CD14-positive monocyte (primary cell): ENCODE measurements around the gene LYSMD4. TPM values are rescaled to one million over a fixed set of nuclear protein-coding genes. Genes with fewer than 3 reads are reported as not detected.

Experiments used
- DNase-seq, 3 donors: peaks; one replicate each; pipeline ENCODE4 v3.0.0-alpha.2; 2011 to 2022
- H2AFZ ChIP-seq: 2 replicates; pipeline ENCODE4 v1.6.0; 2012; ENCODE audit warnings: mild to moderate bottlenecking, low read depth, low read length, inconsistent platforms; ENCODE audit not compliant: insufficient read depth, poor library complexity, severe bottlenecking
- H3K27ac ChIP-seq, 2 donors: 1 replicate in 1 of 2; 2 replicates in 1 of 2; pipeline ENCODE4 v1.5.1; 2012 to 2013; ENCODE audit warnings: low read length in 2 of 2, control low read depth in 1 of 2, inconsistent platforms in 1 of 2, low read depth in 1 of 2, mild to moderate bottlenecking in 1 of 2
- H3K27me3 ChIP-seq, 2 donors: one replicate each; pipeline versions ENCODE4 v1.6.0 to v1.6.1; 2011 to 2013; ENCODE audit warnings: low read length in 2 of 2; ENCODE audit not compliant: control insufficient read depth in 2 of 2, insufficient read depth in 2 of 2
- H3K36me3 ChIP-seq, 2 donors: replicated peaks in 1 of 2; 1 replicate in 1 of 2; 2 replicates in 1 of 2; pipeline versions ENCODE4 v1.5.1 to v1.6.1; 2012 to 2013; ENCODE audit warnings: low read length in 2 of 2, control low read depth in 1 of 2, inconsistent platforms in 1 of 2, mild to moderate bottlenecking in 1 of 2; ENCODE audit not compliant: insufficient read depth in 2 of 2, control insufficient read depth in 1 of 2
- H3K4me1 ChIP-seq, 2 donors: 1 replicate in 1 of 2; 2 replicates in 1 of 2; pipeline versions ENCODE4 v1.5.1 to v1.6.1; 2012 to 2013; ENCODE audit warnings: low read length in 2 of 2, control low read depth in 1 of 2, inconsistent platforms in 1 of 2, mild to moderate bottlenecking in 1 of 2, moderate library complexity in 1 of 2; ENCODE audit not compliant: insufficient read depth in 2 of 2, control insufficient read depth in 1 of 2
- H3K4me2 ChIP-seq: replicated peaks from 2 replicates; pipeline ENCODE3; 2012; ENCODE audit warnings: low read length, moderate library complexity, mild to moderate bottlenecking; ENCODE audit not compliant: poor library complexity, severe bottlenecking; ENCODE audit errors: extremely low read depth
- H3K4me3 ChIP-seq, 3 experiments: fragments of 200-600 bp in 1 of 3; sonication (generic) in 1 of 3; replicated peaks in 1 of 3; 1 replicate in 2 of 3; 2 replicates in 1 of 3; pipeline ENCODE4 v1.5.1; 2011 to 2013; ENCODE audit warnings: low read length in 3 of 3, mild to moderate bottlenecking in 3 of 3, control low read depth in 2 of 3, low read depth in 2 of 3, inconsistent platforms in 1 of 3, moderate library complexity in 1 of 3
- H3K79me2 ChIP-seq: 2 replicates; pipeline ENCODE4 v1.6.0; 2012; ENCODE audit warnings: mild to moderate bottlenecking, control low read depth, inconsistent platforms, low read length, moderate library complexity; ENCODE audit not compliant: insufficient read depth
- H3K9ac ChIP-seq: 2 replicates; pipeline ENCODE4 v1.6.0; 2017; ENCODE audit warnings: low read length, mild to moderate bottlenecking; ENCODE audit not compliant: insufficient read depth, poor library complexity, severe bottlenecking
- H3K9me3 ChIP-seq, 2 donors: replicated peaks in 1 of 2; 1 replicate in 1 of 2; 2 replicates in 1 of 2; pipeline versions ENCODE4 v1.5.1 to v1.6.1; 2012 to 2013; ENCODE audit warnings: low read length in 2 of 2, control low read depth in 1 of 2; ENCODE audit not compliant: control insufficient read depth in 1 of 2, insufficient read depth in 1 of 2
- H4K20me1 ChIP-seq: 2 replicates; pipeline ENCODE4 v1.6.0; 2012; ENCODE audit warnings: mild to moderate bottlenecking, low read length, control low read depth, moderate library complexity; ENCODE audit not compliant: insufficient read depth
- H3K27ac Mint-ChIP-seq, 7 donors: one replicate each; pipeline ENCODE4 v1.8.0; 2020; ENCODE audit warnings: mild to moderate bottlenecking in 7 of 7, mixed read lengths in 7 of 7, moderate library complexity in 6 of 7, inconsistent platforms in 2 of 7
- H3K27me3 Mint-ChIP-seq, 3 donors: one replicate each; pipeline ENCODE4 v1.8.0; 2021 to 2022; ENCODE audit warnings: low read depth in 3 of 3, mild to moderate bottlenecking in 3 of 3, mixed read lengths in 3 of 3, moderate library complexity in 3 of 3, inconsistent platforms in 1 of 3
- H3K36me3 Mint-ChIP-seq, 2 donors: one replicate each; pipeline ENCODE4 v1.8.0; 2020; ENCODE audit warnings: mixed read lengths in 2 of 2, inconsistent platforms in 1 of 2, mild to moderate bottlenecking in 1 of 2
- H3K4me1 Mint-ChIP-seq: one replicate; pipeline ENCODE4 v1.8.0; 2020; ENCODE audit warnings: mild to moderate bottlenecking, mixed read lengths
- H3K4me3 Mint-ChIP-seq, 2 donors: one replicate each; pipeline ENCODE4 v1.8.0; 2020; ENCODE audit warnings: mild to moderate bottlenecking in 2 of 2, mixed read lengths in 2 of 2, moderate library complexity in 1 of 2
- H3K9me3 Mint-ChIP-seq, 7 donors: one replicate each; pipeline ENCODE4 v1.8.0; 2020 to 2022; ENCODE audit warnings: mixed read lengths in 7 of 7, mild to moderate bottlenecking in 6 of 7, moderate library complexity in 6 of 7, inconsistent platforms in 2 of 7
- WGBS: methylation state at CpG from one replicate; pipeline ENCODE4 v1.1.5; 2013; ENCODE audit warnings: missing lambda C conversion rate; ENCODE audit not compliant: insufficient coverage; 5-methylcytosine and 5-hydroxymethylcytosine counted together
- intact Hi-C, 2 donors: fragments of 100-400 bp; cut with micrococcal nuclease; formaldehyde crosslinking; loops; one replicate each; pipeline versions ENCODE4 v1.15.0 to v1.15.1; 2023
- polyA plus RNA-seq, 3 donors: library from polyadenylated mRNA; depleted of rRNA in 1 of 3; unstranded in 2 of 3; stranded (reverse) in 1 of 3; fragments of 300-500 nt in 2 of 3; fragments of >200 nt in 1 of 3; fragmentation: Illumina TruSeq in 2 of 3; gene quantifications; 1 replicate in 2 of 3; 2 replicates in 1 of 3; pipeline ENCODE4 v1.2.3, GENCODE V29; 2012 to 2021
- TF ChIP-seq, protein P1 (sequence below): fragments of 200-600 bp; IDR thresholded peaks from one replicate; pipeline ENCODE4 v1.8.0; 2022; ENCODE audit warnings: antibody characterized with exemption, mild to moderate bottlenecking

LYSMD4 gene
- polyA plus RNA-seq, 3 donors = 1.1 to 4.7 (median 2.5) TPM

- Histone ChIP-seq H3K9ac (no peak overlapping the region), H3K4me1 (peaks cover 5 to 7% of the 10 kb centered on the region in 2 donors), H3K36me3 (peaks cover 58 to 86% of the 10 kb centered on the region in 2 donors), H3K79me2 (no peaks in the 10 kb centered on the region), H3K27ac (peak overlapping the region in 1 of 2 donors; percentile 19), H3K4me3 (no peak overlapping the region), H2AFZ (no peak overlapping the region), H3K9me3 (no peaks in the 10 kb centered on the region), H4K20me1 (peaks cover 59% of the 10 kb centered on the region), H3K4me2 (no peak overlapping the region), H3K27me3 (no peaks in the 10 kb centered on the region)
- intact Hi-C loops = loop anchor here (5.0 to 10.0 kb wide), 2 partner anchors 426 to 434 kb away; no protein-coding TSS in a partner anchor
- Mint-ChIP-seq H3K27me3 (no peaks in the 10 kb centered on the region), H3K9me3 (no peaks in the 10 kb centered on the region), H3K36me3 (peaks cover 64 to 70% of the 10 kb centered on the region in 2 donors), H3K4me3 (no peak overlapping the region), H3K4me1 (peaks cover 11% of the 10 kb centered on the region), H3K27ac (peak overlapping the region in 4 of 7 donors; percentile 14 to 65 (median 40))
- 92% methylated on average over 6 of the region's 7 CpGs for WGBS
- no peak for DNase-seq
- TF ChIP-seq, protein P1, sequence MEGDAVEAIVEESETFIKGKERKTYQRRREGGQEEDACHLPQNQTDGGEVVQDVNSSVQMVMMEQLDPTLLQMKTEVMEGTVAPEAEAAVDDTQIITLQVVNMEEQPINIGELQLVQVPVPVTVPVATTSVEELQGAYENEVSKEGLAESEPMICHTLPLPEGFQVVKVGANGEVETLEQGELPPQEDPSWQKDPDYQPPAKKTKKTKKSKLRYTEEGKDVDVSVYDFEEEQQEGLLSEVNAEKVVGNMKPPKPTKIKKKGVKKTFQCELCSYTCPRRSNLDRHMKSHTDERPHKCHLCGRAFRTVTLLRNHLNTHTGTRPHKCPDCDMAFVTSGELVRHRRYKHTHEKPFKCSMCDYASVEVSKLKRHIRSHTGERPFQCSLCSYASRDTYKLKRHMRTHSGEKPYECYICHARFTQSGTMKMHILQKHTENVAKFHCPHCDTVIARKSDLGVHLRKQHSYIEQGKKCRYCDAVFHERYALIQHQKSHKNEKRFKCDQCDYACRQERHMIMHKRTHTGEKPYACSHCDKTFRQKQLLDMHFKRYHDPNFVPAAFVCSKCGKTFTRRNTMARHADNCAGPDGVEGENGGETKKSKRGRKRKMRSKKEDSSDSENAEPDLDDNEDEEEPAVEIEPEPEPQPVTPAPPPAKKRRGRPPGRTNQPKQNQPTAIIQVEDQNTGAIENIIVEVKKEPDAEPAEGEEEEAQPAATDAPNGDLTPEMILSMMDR = no peak
These were observed 24.7 kb downstream of the LYSMD4 start for GRCh38 chr15:99708563-99708962.

DNA sequence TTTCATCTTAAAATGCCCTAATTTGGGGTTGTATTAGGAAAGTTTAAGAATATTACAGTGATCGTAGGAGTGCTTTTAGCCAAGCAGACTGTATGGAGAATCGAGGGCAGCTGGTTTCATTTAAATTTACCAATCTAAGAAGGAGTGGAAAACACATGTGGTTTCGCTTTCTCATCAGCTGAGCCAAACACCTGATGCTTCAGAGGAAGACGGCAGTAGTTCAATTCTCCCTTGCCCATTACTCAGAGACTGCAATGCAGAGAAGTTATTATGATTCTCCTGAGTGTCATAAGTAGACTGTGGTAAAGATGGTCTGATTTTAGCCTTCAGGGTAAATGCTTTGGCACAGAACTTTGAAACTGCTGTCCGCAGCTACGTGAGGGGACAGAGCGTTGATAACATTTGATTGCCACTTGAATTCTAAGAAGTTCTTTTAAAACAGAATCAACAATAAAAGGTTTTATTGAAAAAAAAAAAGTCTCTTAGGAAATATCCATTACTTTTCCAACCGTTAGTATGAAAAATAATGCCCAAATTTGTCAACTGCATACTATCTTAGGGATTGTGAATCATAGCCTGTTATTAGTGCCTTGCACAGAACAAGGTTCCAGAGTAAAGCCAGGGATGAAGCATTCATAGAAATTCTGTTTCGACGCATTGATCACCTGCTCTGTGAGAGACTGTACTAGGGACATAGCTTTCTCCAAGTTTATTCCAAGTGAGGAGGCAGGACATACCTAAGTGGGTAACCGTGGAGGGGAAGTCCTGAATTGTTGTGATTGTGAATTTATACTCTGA is 25.6 kb downstream of the LYSMD4 start:
- WGBS = 95% methylated on average over 3 of the region's 11 CpGs
- H3K36me3 ChIP-seq = peaks cover 52 to 77% of the 10 kb centered on the region in 2 donors
- Mint-ChIP-seq H3K4me1 (peaks cover 19% of the 10 kb centered on the region), H3K36me3 (peaks cover 57 to 63% of the 10 kb centered on the region in 2 donors), H3K9me3 (no peaks in the 10 kb centered on the region), H3K27ac (peak overlapping the region in 2 of 7 donors; percentile 18 to 79), H3K27me3 (no peaks in the 10 kb centered on the region), H3K4me3 (no peak overlapping the region)
- DNase-seq = no peak
- H4K20me1 ChIP-seq = peaks cover 54% of the 10 kb centered on the region
- no peaks in the 10 kb centered on the region for H3K27me3 ChIP-seq
- no peak overlapping the region for H3K27ac ChIP-seq
- TF ChIP-seq, protein P1 = no peak
- H3K9me3 ChIP-seq = no peaks in the 10 kb centered on the region
- intact Hi-C loops = loop anchor here (5.0 to 10.0 kb wide), 2 partner anchors 425 to 433 kb away; no protein-coding TSS in a partner anchor
- H3K4me1 ChIP-seq = peaks cover 11 to 16% of the 10 kb centered on the region in 2 donors
- H2AFZ ChIP-seq = no peak overlapping the region
- H3K79me2 ChIP-seq = no peaks in the 10 kb centered on the region
- no peak overlapping the region for H3K9ac ChIP-seq
- H3K4me3 ChIP-seq = no peak overlapping the region
- H3K4me2 ChIP-seq = no peak overlapping the region
